ENCODE data around the gene INO80B. TPM values are rescaled to one million over a fixed set of nuclear protein-coding genes. Genes with fewer than 3 reads are reported as not detected.

Gene INO80B
- total RNA-seq, 1 donor from 2014 or later = 18.5 TPM

GRCh38 chr2:74488643-74489481 lies 34.0 kb downstream of the INO80B start:
- TF ChIP-seq CTCF (IDR thresholded peaks at IDR 0.05; ENCODE audit: partially characterized antibody, unreplicated experiment) = no peak
- Mint-ChIP-seq H3K4me3 (ENCODE audit: unreplicated experiment) (peak overlapping the region; percentile 53), H3K36me3 (ENCODE audit: unreplicated experiment) (no peaks in the 10 kb centered on the region), H3K27ac (ENCODE audit: unreplicated experiment) (no peak overlapping the region), H3K27me3 (ENCODE audit: unreplicated experiment) (peaks cover 5% of the 10 kb centered on the region), H3K4me1 (ENCODE audit: low read depth, unreplicated experiment) (no peaks in the 10 kb centered on the region), H3K9me3 (ENCODE audit: unreplicated experiment) (peaks cover 1% of the 10 kb centered on the region)
- DNase-seq = no peak

- H3K27me3 Mint-ChIP-seq (ENCODE audit: unreplicated experiment) = peaks cover 5% of the 10 kb centered on the region
- H3K4me1 Mint-ChIP-seq (ENCODE audit: low read depth, unreplicated experiment) = no peaks in the 10 kb centered on the region
- no peak for TF ChIP-seq CTCF (IDR thresholded peaks at IDR 0.05; ENCODE audit: partially characterized antibody, unreplicated experiment)
- no peak overlapping the region for H3K27ac Mint-ChIP-seq (ENCODE audit: unreplicated experiment)
- no peak for DNase-seq
- H3K4me3 Mint-ChIP-seq (ENCODE audit: unreplicated experiment) = no peak overlapping the region
- H3K36me3 Mint-ChIP-seq (ENCODE audit: unreplicated experiment) = no peaks in the 10 kb centered on the region
- H3K9me3 Mint-ChIP-seq (ENCODE audit: unreplicated experiment) = peaks cover 2% of the 10 kb centered on the region
Measured at GRCh38 chr2:74489906-74490305, 35.0 kb downstream of the INO80B start.

GRCh38 chr2:74491648-74492544 lies 37.0 kb downstream of the INO80B start:
- Mint-ChIP-seq H3K27me3 (ENCODE audit: unreplicated experiment) (peaks cover 2% of the 10 kb centered on the region), H3K4me1 (ENCODE audit: low read depth, unreplicated experiment) (no peaks in the 10 kb centered on the region), H3K9me3 (ENCODE audit: unreplicated experiment) (peaks cover 2% of the 10 kb centered on the region), H3K36me3 (ENCODE audit: unreplicated experiment) (peaks cover 8% of the 10 kb centered on the region), H3K4me3 (ENCODE audit: unreplicated experiment) (no peak overlapping the region), H3K27ac (ENCODE audit: unreplicated experiment) (no peak overlapping the region)
- no peak for DNase-seq
- no peak for TF ChIP-seq CTCF (IDR thresholded peaks at IDR 0.05; ENCODE audit: partially characterized antibody, unreplicated experiment)

GRCh38 chr2:74493546-74493945 lies 38.7 kb downstream of the INO80B start:
- Mint-ChIP-seq H3K36me3 (ENCODE audit: unreplicated experiment) (peaks cover 8% of the 10 kb centered on the region), H3K4me3 (ENCODE audit: unreplicated experiment) (no peak overlapping the region), H3K27me3 (ENCODE audit: unreplicated experiment) (peaks cover 9% of the 10 kb centered on the region), H3K4me1 (ENCODE audit: low read depth, unreplicated experiment) (peaks cover 4% of the 10 kb centered on the region), H3K9me3 (ENCODE audit: unreplicated experiment) (peaks cover 2% of the 10 kb centered on the region), H3K27ac (ENCODE audit: unreplicated experiment) (no peak overlapping the region)
- TF ChIP-seq CTCF (IDR thresholded peaks at IDR 0.05; ENCODE audit: partially characterized antibody, unreplicated experiment) = no peak
- no peak for DNase-seq

All from glutamatergic neuron (in vitro differentiated cells).